HT1080 (cell line): ENCODE measurements around the gene SCN5A. TPM values are rescaled to one million over a fixed set of nuclear protein-coding genes. Genes with fewer than 3 reads are reported as not detected.

ENCODE experiments used
- DNase-seq: peaks from one replicate; pipeline ENCODE4 v3.0.0-alpha.2; 2015; ENCODE audit warnings: low read depth
- total RNA-seq: library from RNA; depleted of rRNA; stranded (reverse); fragments of >200 nt; shearing (Covaris generic); gene quantifications from 2 replicates; pipeline ENCODE4 v1.2.3, GENCODE V29; 2014

Gene SCN5A
- total RNA-seq, 1 experiment from 2014 or later, result 5.9 TPM

- no peak for DNase-seq
These were observed 87.0 kb downstream of the SCN5A start for GRCh38 chr3:38562467-38562925.

- DNase-seq, result no peak
These were observed 87.6 kb downstream of the SCN5A start for GRCh38 chr3:38561746-38562466.

GRCh38 chr3:38560996-38561717, 88.3 kb downstream of the SCN5A start:
- DNase-seq, result no peak

GRCh38 chr3:38560284-38560683, 89.2 kb downstream of the SCN5A start:
- no peak for DNase-seq

DNA sequence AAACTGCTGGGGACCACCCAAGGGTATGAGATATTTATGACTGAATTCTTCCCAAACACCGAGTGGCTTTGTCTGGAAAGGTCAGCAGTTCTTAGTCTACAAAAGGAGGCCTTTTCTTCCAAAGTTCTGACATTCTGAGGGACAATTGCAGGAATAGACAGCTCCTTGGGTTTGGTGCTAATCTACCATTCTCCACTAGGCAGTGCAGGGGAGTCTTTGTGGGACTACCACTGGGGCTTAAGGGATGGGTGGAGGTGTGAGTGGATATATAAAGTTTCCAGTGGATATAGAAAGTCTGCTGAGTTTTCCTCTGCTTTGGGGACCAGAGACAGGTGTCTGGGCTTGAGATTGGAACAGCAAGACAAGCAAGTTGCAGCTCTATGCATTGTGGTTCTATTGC, 90.6 kb downstream of the SCN5A start:
- no peak for DNase-seq

- DNase-seq, result no peak
These were observed 92.7 kb downstream of the SCN5A start for GRCh38 chr3:38556640-38557358.

DNA sequence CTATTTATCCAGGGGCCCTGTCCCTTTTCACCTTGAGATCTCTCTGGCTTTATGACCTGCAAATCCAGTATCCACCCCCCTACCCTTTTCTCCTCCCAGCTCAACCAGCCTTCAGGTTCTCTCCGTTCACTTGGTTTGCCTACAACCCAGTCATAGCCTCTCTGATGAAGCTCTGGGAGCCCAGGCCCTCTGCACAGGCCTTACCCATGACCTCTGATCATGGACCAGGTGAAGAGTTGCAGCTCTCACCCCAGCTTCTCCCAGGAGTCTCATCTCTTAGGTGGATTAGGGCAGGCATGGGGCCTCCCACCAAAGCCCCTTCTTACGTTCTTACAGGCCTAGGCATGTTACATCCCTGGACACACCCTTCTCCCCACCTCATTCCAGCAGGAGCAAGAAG, 93.6 kb downstream of the SCN5A start:
- no peak for DNase-seq

DNA sequence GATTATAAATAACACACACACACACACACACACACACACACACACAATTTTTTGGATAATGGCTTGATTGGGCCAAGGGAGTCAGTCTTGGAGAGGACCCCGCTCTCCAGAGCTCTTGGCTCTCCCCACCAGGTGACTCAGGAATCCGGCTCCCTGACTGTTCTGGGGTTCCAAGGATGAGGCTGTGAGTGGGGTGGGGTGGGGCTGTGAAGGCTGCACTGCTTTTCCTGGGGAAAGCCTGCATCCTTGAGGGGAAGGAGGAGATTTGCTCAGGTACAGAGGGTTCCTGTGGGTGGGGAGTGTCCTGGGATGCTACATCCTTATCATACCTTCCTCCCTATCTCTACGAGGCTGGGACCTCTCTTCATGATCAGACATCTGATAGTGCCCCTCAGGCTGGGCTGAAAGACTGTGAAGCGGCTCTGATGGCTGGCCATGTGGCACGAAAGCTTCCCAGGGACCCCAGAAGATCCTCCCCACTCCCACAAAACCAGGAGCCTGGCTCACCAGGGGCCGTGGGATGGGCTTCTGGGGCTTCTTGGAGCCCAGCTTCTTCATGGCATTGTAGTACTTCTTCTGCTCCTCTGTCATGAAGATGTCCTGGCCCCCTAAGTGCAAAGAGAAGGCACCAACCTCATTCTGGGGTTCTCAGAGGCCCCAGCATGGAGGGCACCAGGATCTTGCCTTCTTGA, 94.2 kb downstream of the SCN5A start:
- DNase-seq, result no peak

DNA sequence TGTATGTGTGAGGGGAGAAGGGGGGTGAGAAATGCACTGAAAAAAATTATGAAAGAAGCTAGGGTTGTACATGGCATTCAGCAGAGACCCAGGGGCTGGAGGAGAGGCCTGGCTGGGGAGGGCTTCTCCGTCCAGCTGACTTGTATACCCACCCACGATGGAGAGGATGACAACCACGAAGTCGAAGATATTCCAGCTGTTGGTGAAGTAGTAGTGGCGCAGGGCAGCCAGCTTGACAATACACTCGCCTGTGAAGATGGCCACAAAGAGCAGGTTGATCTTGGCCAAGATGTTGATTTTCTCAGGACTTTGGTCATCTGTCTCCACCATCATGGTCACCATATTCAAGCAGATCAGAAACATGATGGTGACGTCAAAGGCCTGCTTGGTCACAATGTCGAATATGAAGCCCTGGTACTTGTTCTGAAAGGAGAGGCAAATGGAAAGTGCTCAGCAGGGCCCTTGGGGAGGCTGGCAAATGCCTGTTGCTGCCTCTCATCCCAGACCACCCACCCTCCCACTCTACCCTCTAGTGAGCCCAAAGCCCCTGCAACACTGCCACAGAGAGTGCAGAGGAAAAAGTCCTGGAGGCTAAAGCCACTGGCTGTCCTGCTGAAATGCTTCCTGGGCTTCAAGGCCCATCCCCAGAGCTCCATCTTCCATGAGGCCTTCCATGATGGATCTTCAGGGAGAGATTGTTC, 95.2 kb downstream of the SCN5A start:
- no peak for DNase-seq

DNA sequence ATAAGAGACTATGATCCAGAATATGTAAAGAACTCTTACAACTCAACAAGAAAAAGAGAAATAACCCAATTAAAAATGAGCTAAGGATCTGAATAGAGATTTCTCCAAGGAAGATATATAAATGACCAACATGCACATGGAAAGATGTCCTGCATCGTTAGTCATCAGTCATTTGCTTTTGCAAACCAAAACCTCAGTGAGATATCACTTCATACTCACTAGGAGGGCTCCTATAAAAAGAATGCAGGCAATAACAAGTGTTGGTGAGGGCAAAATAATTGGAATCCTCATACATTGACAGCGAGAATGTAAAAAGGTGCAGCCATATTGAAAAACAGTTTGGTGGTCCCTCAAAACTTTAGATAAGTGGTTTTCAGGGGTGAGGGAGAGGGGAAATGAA, 96.4 kb downstream of the SCN5A start:
- no peak for DNase-seq

DNA sequence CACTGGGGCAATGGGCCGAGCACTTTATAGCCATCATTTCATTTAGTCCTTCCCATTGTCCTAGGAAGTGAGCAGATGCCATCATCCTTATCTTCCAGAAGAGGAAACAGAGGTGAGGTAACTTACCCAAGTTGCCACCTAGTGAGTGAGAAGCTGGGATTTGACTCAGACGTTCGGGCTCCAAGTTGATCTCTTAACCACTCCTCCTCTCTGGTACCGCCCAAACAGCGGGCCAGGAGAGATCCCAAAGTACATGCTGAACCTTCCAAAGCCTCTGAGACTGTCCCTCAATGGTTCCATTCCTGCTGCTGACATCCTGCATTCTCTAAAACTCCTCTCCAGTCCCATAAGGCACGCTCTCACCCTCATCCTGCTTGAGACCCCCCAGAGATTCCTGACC, 97.1 kb downstream of the SCN5A start:
- no peak for DNase-seq

- DNase-seq, result no peak
These were observed 98.3 kb downstream of the SCN5A start for GRCh38 chr3:38551026-38551832.

DNA sequence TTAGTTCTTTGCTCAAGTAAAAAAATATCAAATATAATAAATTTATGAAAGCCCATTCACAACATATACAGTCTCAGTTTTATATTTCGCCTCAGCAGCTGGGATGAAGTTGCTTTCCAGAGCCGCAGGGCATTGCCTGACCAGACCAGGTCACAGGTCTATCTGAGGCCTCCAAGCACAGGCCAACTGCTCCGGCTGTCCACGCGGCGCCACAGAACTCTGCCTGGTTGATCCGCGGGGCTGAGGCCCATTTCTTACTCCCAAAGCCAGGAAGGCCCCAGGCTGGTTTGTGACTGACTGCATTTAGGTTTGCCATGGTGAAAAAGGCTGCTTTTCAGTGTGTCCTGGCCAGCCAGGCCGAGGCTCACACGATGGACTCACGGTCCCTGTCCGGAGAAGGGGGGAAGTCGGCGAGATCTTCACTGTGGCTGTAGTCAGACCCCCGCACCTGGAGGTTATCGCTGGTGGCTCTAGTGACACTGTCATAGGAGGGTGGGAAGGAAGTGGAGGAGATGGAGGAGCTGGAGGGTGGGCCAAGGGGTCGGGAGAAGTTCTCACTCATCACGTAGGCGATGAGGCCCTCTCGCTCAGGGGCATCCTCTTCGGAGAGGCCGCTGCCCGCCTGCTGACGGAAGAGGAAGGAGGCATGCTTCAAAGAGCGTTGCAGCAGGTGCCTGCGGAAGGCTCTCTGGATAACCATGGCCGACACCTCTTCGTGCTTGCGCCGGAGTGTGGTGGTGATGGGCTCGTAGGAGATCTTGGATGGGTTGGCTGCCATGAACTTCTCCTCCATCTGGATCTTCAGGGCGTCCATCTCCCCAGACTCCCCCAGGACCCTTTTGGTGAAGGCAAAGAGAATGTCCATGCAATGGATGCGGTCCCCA, 99.3 kb downstream of the SCN5A start:
- no peak for DNase-seq

GRCh38 chr3:38549486-38549885, 100.0 kb downstream of the SCN5A start:
- DNase-seq, result no peak

GRCh38 chr3:38549082-38549481, 100.4 kb downstream of the SCN5A start:
- DNase-seq, result no peak

GRCh38 chr3:38548154-38548931, 101.1 kb downstream of the SCN5A start:
- peak; percentile 80 for DNase-seq

- no peak for DNase-seq
These were observed 103.5 kb downstream of the SCN5A start for GRCh38 chr3:38545983-38546382.

GRCh38 chr3:38545550-38545949, 103.9 kb downstream of the SCN5A start:
- no peak for DNase-seq
